Measurements from ENCODE around the gene RNF43.

Gene RNF43

GRCh38 chr17:58417300-58418092, at the start of gene RNF43:
RNF43 (minus strand) TSS chr17:58417534; CDS start chr17:58415577, 1,957 bp downstream.
- H3K27ac ChIP-seq = peak within 1 kb of the TSS; percentile 61
- DNase-seq (ENCODE audit: low spot score) = peak; percentile 99
- POLR2A ChIA-PET (ENCODE audit: low non-redundant PET) = interaction anchor here (0.6 to 1.7 kb wide), 2 partner anchors 62 to 65 kb away, joined by 8 to 21 read pairs; partner anchors contain the start of gene SUPT4H1
- CTCF ChIA-PET = interaction anchor here (0.6 to 1.3 kb wide), 14 partner anchors 16 to 1659 kb away, joined by 3 to 10 read pairs (median 4); partner anchors contain the start of gene SUPT4H1
- peak; percentile 95 for TF ChIP-seq CTCF (conservative IDR thresholded peaks at IDR 0.05; ENCODE audit: low read depth)

GRCh38 chr17:58455491-58455890, 38.2 kb upstream of the RNF43 start:
- ChIA-PET CTCF (no interaction called here), POLR2A (ENCODE audit: low non-redundant PET) (no interaction called here)
- TF ChIP-seq CTCF (conservative IDR thresholded peaks at IDR 0.05; ENCODE audit: low read depth) = no peak
- DNase-seq (ENCODE audit: low spot score) = no peak
- no peak overlapping the region for H3K27ac ChIP-seq

- CTCF ChIA-PET = no interaction called here
- POLR2A ChIA-PET (ENCODE audit: low non-redundant PET) = no interaction called here
- no peak for TF ChIP-seq CTCF (conservative IDR thresholded peaks at IDR 0.05; ENCODE audit: low read depth)
Measured at GRCh38 chr17:58452738-58453137, 35.4 kb upstream of the RNF43 start.

GRCh38 chr17:58447039-58447975, 30.0 kb upstream of the RNF43 start:
- POLR2A ChIA-PET (ENCODE audit: low non-redundant PET) = no interaction called here
- TF ChIP-seq CTCF (conservative IDR thresholded peaks at IDR 0.05; ENCODE audit: low read depth) = peak; percentile 76
- CTCF ChIA-PET = interaction anchor here (0.6 to 4.8 kb wide), 6 partner anchors 12 to 143 kb away, joined by 3 to 37 read pairs (median 4); no protein-coding TSS in a partner anchor
- H3K27ac ChIP-seq = no peak overlapping the region
- DNase-seq (ENCODE audit: low spot score) = peak; percentile 69

More at GRCh38 chr17:58452738-58453137, 35.4 kb upstream of the RNF43 start:
- H3K27ac ChIP-seq = no peak overlapping the region
- no peak for DNase-seq (ENCODE audit: low spot score)

GRCh38 chr17:58446086-58446485, 28.8 kb upstream of the RNF43 start:
- POLR2A ChIA-PET (ENCODE audit: low non-redundant PET) = no interaction called here
- TF ChIP-seq CTCF (conservative IDR thresholded peaks at IDR 0.05; ENCODE audit: low read depth) = no peak
- no peak for DNase-seq (ENCODE audit: low spot score)
- H3K27ac ChIP-seq = no peak overlapping the region
- CTCF ChIA-PET = interaction anchor here (0.6 to 4.8 kb wide), 4 partner anchors 57 to 142 kb away, joined by 3 to 37 read pairs (median 8); no protein-coding TSS in a partner anchor

GRCh38 chr17:58436805-58437239, 19.5 kb upstream of the RNF43 start:
- no peak for DNase-seq (ENCODE audit: low spot score)
- no peak overlapping the region for H3K27ac ChIP-seq
- POLR2A ChIA-PET (ENCODE audit: low non-redundant PET) = no interaction called here
- no peak for TF ChIP-seq CTCF (conservative IDR thresholded peaks at IDR 0.05; ENCODE audit: low read depth)
- CTCF ChIA-PET = no interaction called here
